NT2/D1 (cell line): ENCODE data around the gene STX16.

Experiments
- YY1 ChIP-seq: IDR thresholded peaks from 2 replicates; pipeline ENCODE4 v1.6.1; 2011; ENCODE audit not compliant: insufficient read length, insufficient read depth
- ZNF274 ChIP-seq: IDR thresholded peaks from 2 replicates; pipeline ENCODE4 v1.6.1; 2011; ENCODE audit warnings: mild to moderate bottlenecking, low read depth, low read length

DNA sequence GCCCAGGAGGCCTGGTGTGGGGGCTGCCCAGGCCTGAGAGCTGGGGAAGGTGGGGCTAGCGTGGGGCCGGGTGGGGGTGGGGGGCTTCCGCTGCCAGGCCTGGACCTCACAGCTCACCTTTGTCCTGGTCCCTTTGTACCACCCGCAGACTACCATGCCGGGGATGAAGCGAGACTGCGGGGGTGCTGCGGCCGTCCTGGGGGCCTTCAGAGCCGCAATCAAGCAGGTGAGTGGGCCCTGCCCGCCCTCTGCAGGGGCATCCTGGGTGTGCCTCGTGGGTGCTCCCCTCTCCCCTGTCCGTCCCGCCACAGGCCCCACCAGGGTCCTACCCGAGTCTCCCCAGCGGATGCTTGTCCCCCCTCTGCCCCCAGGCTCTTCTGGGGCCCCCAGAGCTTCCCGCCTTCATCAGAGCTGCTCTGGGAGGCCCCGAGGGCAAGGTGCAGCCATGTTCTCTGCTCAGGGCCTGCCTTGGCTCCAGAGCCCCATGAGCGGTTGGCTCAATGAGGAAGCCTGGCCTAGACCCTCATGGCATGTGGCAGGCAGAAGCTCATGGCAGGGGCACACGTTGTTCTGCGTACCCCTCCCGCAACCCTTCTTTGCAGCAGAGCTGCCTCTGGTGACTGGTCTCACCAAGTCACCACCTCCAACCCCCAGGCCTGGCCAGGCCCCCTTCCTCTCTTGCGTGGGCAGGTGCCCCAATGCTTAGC lies 56.0 kb downstream of the STX16 start:
- no peak for TF ChIP-seq YY1
- no peak for TF ChIP-seq ZNF274
